Measurements from ENCODE around the gene NSUN3. TPM values are rescaled to one million over a fixed set of nuclear protein-coding genes. Genes with fewer than 3 reads are reported as not detected.

The NSUN3 gene
- total and polyA plus RNA-seq, 2 donors (not counting 3 experiments of a cell fraction or from before 2014, with no cell fraction given) = 3.4 to 10.7 TPM

DNA sequence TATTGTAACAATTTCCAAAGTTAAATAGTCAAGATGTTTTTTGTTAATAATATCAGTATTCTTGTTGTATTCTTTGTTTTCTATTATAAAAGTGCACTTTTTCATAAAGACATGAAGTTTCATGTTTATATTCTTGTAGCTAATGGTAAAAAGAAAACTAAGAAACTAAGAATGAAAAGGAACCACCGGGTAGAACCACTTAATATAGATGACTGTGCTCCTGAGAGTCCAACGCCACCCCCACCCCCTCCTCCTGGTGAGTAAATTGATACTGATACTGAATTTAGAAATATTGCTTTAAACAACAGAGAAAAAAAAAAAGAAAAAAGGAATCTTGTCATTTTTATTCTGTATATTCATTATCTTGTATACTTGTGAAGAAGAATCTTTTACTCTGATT, 13.6 kb upstream of the NSUN3 start:
- intact Hi-C loops (cut with micrococcal nuclease) = no loop called here
- BruUV-seq (replicated peaks) = no TSS peak

DNA sequence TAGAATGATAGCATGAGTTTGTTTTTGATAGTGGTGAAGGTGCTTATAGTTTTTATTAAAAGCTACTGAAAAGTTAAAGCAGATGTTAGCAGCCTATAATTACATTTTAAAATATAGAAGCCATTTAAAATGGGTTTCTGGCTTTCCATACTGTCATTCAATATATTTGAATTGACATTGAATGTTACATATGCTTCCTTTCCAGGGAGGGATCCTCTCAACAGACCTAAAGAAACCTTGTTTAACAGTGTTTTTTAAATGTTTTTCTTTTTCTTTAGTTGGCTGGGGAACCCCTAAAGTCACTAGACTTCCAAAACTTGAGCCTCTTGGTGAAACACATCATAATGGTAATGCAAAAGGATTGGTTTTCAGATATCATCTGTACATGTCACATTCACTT, 12.3 kb upstream of the NSUN3 start:
- FAIRE-seq (no peak), DNase-seq (ENCODE audit: low read depth, low spot score) (no peak)
- Histone ChIP-seq H2AFZ (ENCODE audit: low read depth, low read length) (no peak overlapping the region), H3K9ac (replicated peaks; ENCODE audit: extremely low read depth, insufficient read depth, low read length) (no peak overlapping the region), H3K4me2 (ENCODE audit: insufficient read depth, low read length) (no peak overlapping the region), H3K9me1 (replicated peaks; ENCODE audit: control insufficient read depth, extremely low read depth, insufficient read depth, low read length) (no peaks in the 10 kb centered on the region), H3K36me3 (ENCODE audit: control insufficient read depth in 2 of 2, extremely low read depth in 1 of 2, insufficient read depth in 2 of 2, low read length in 2 of 2) (no peaks in the 10 kb centered on the region), H3K79me2 (ENCODE audit: control insufficient read depth, insufficient read depth, low read length) (no peaks in the 10 kb centered on the region), H4K20me1 (replicated peaks; ENCODE audit: control insufficient read depth, extremely low read depth, insufficient read depth, low read length) (no peaks in the 10 kb centered on the region), H3K27ac (ENCODE audit: insufficient read depth, low read depth, low read length) (no peak overlapping the region), H3K9me3 (replicated peaks; ENCODE audit: control insufficient read depth, insufficient read depth, low read length) (no peaks in the 10 kb centered on the region), H3K27me3 (ENCODE audit: control insufficient read depth in 2 of 2, insufficient read depth in 2 of 2, low read length in 2 of 2) (no peaks in the 10 kb centered on the region), H3K4me3 (replicated peaks in 1 of 3; ENCODE audit: insufficient read depth in 1 of 3, low read depth in 1 of 3, low read length in 3 of 3) (no peak overlapping the region), H3K4me1 (ENCODE audit: control insufficient read depth, extremely low read depth, insufficient read depth, low read length) (no peaks in the 10 kb centered on the region)
- BruUV-seq (replicated peaks) = no TSS peak
- dilution Hi-C loops (cut with MboI; ENCODE audit: extremely low pct_ligation_motif_present, low sequenced_read_pairs) = no loop called here
- intact Hi-C loops (cut with micrococcal nuclease) = no loop called here
- ChIA-PET POLR2A (no interaction called here), CTCF (interaction anchor here (1.3 kb wide), 1 partner anchor 13 kb away, joined by 3 read pairs; no protein-coding TSS in a partner anchor)
- no peak for TF ChIP-seq FOS (IDR thresholded peaks at IDR 0.05; ENCODE audit: borderline replicate concordance, insufficient read depth, low read length)

More for the DNA sequence above, 13.6 kb upstream of the NSUN3 start:
- Histone ChIP-seq H3K9me3 (replicated peaks; ENCODE audit: control insufficient read depth, insufficient read depth, low read length) (no peaks in the 10 kb centered on the region), H3K4me1 (ENCODE audit: control insufficient read depth, extremely low read depth, insufficient read depth, low read length) (no peaks in the 10 kb centered on the region), H3K9me1 (replicated peaks; ENCODE audit: control insufficient read depth, extremely low read depth, insufficient read depth, low read length) (no peaks in the 10 kb centered on the region), H3K9ac (replicated peaks; ENCODE audit: extremely low read depth, insufficient read depth, low read length) (no peak overlapping the region), H2AFZ (ENCODE audit: low read depth, low read length) (no peak overlapping the region), H3K4me2 (ENCODE audit: insufficient read depth, low read length) (no peak overlapping the region), H3K79me2 (ENCODE audit: control insufficient read depth, insufficient read depth, low read length) (no peaks in the 10 kb centered on the region), H4K20me1 (replicated peaks; ENCODE audit: control insufficient read depth, extremely low read depth, insufficient read depth, low read length) (no peaks in the 10 kb centered on the region), H3K27me3 (ENCODE audit: control insufficient read depth in 2 of 2, insufficient read depth in 2 of 2, low read length in 2 of 2) (no peaks in the 10 kb centered on the region), H3K27ac (ENCODE audit: insufficient read depth, low read depth, low read length) (no peak overlapping the region), H3K36me3 (ENCODE audit: control insufficient read depth in 2 of 2, extremely low read depth in 1 of 2, insufficient read depth in 2 of 2, low read length in 2 of 2) (no peaks in the 10 kb centered on the region), H3K4me3 (replicated peaks in 1 of 3; ENCODE audit: insufficient read depth in 1 of 3, low read depth in 1 of 3, low read length in 3 of 3) (no peak overlapping the region)
- dilution Hi-C loops (cut with MboI; ENCODE audit: extremely low pct_ligation_motif_present, low sequenced_read_pairs) = no loop called here
- ChIA-PET POLR2A (no interaction called here), CTCF (no interaction called here)
- DNase-seq (ENCODE audit: low read depth, low spot score) = no peak
- no peak for FAIRE-seq
- TF ChIP-seq, protein P1, sequence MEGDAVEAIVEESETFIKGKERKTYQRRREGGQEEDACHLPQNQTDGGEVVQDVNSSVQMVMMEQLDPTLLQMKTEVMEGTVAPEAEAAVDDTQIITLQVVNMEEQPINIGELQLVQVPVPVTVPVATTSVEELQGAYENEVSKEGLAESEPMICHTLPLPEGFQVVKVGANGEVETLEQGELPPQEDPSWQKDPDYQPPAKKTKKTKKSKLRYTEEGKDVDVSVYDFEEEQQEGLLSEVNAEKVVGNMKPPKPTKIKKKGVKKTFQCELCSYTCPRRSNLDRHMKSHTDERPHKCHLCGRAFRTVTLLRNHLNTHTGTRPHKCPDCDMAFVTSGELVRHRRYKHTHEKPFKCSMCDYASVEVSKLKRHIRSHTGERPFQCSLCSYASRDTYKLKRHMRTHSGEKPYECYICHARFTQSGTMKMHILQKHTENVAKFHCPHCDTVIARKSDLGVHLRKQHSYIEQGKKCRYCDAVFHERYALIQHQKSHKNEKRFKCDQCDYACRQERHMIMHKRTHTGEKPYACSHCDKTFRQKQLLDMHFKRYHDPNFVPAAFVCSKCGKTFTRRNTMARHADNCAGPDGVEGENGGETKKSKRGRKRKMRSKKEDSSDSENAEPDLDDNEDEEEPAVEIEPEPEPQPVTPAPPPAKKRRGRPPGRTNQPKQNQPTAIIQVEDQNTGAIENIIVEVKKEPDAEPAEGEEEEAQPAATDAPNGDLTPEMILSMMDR (IDR thresholded peaks at IDR 0.05; ENCODE audit: extremely low read depth in 1 of 2, insufficient read depth in 1 of 2, low read depth in 1 of 2, low read length in 2 of 2) = no peak
- TF ChIP-seq JUN (IDR thresholded peaks at IDR 0.05; ENCODE audit: borderline replicate concordance, insufficient read depth, insufficient read length, low read depth) = no peak

Measured in endothelial cell of umbilical vein (primary cell).